GM21447 (cell line): ENCODE results near the gene HMMR.
A peak's percentile ranks its signal among the peaks of the same experiment; 100 is the strongest.

Source experiments
- ATAC-seq: cut with Tn5 transposase; IDR thresholded peaks from one replicate; pipeline ENCODE4 v1.9.1; 2021; ENCODE audit not compliant: unreplicated experiment

HMMR gene

DNA sequence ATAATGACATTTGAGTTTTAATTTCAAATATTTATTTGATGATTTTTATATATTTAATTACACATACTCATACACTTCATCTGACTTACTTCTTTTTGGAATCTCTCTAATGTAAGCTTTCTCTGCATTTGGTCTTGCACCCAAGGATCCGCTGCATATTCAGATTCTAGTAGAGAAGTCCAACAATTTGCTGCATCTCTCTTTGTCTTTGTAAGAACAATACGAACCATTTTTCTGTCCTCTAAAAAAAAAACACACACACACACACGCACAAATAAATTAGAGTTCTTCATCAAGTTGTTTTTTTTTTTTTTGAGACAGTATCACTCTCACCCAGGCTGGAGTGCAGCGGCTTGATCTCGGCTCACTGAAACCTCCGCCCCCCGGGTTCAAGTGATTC is 3.6 kb upstream of the HMMR start:
- ATAC-seq: no peak

DNA sequence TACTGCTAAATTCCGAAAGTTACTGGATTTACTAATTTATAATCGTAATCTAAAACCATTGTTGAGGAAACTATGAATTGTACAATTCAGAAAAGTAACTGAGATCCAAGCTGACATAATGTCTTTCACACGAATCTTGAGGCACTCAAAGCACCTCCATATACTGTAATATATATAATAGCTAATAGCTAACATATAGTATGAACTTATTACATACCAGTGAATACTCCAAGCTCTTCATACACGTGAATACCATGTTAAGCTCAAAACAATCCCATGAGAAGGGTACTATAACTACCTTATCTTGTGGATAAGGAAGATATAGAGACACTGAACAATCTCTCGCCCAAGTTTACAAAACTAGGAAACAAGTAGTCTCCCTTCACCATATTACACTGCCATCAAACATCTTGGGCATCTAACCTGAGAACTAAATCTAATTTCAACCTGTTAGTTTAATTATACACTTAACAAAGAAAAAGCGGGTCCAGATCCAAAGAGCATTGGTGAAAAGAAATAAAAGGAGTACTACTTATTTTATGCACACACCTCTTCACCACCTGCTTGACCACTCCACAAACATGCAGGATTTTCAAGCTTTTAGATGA is 1.6 kb upstream of the HMMR start:
- ATAC-seq: no peak

DNA sequence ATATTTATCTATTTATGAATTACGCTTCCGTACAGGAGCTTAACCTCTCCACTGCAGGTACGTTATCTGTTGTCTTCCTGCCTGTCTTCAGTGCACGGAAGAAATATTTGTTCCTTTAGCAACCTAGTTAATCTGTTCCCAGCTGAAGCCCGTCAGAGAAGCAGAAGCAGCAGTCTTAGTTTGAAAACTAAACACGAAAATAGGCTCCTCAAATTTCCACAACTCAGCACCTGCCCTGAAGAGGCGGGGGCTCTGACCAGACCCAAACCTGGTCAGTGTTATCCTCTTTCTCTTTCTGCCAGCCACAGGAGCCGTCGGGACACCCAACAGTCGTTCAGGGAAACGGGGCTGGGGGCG is 992 bp upstream of the HMMR start:
- peak; percentile 5 for ATAC-seq

DNA sequence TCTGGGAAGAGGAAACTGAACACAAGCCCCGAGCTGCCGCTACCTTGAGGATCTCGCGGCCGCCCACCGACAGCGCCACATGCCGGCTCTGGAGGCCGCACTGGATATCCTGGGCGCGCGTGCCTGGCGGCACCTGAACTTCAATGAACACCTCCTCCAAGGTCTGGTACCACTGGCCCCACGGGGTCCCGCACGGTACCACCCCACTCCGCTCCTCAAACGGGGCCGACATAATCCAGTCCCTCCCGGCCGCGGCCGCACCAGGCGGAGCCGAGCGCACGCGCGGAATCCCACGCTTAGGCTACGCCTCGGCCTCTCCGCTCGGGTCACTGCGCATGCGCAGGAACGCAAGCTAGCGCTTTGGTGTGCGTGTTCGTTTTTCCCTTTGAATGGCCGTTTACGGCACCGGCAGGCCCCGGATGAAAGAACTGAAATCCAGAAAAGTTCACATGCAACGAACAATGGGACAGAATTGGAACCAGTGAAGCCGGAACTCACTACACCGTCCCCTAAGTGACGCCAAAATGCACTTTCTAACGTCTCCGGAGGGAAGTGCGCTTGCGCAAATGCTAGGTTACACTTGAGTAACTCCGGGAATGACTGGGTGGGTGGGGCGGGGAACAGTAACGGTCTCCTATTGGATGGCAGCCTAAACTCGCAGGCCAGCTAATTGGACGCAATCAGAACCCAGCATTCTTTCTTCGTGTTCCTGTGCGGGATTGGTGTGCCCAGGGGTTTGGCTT is 442 bp upstream of the HMMR start, which contains the start of gene NUDCD2:
NUDCD2 (minus strand) TSS at position 284 of the 743 bp plus-strand sequence; CDS start at position 232, 52 bp downstream.
- peak; percentile 79 for ATAC-seq

DNA sequence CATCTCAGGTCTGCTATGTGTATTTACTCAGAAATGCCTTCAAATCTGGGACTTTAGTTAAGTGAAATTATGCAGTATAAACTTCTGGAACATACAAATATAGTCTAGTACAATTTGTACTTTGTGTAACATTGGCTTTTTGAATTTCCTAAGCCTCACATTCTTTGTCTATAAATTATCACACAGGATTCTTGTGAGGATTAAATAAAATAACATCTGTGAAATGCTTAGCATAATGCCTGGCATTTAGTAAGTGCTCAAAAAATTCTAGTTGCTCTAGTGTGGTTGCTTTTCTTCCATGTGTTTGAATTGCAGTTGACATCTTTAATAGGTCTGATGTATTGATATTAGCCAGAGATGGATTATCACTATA is 2.6 kb downstream of the HMMR start:
- no peak for ATAC-seq

DNA sequence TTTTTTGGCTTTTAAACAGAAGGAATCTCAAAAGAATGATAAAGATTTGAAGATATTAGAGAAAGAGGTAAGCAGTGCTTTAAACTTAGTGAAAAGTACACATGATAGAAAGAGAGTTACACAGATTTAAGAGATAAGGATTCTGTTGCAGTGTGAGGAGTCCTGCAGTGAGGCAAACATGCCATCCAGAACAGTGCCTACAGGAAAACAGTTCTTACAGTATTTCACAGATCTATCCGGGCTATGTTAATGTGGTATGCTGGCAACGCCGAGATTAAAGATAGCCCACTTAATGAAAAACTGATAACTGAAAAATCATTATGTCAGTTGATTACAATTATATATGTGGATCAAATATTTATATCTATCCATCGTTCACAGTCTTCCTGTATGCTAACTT is 7.2 kb downstream of the HMMR start:
- no peak for ATAC-seq

DNA sequence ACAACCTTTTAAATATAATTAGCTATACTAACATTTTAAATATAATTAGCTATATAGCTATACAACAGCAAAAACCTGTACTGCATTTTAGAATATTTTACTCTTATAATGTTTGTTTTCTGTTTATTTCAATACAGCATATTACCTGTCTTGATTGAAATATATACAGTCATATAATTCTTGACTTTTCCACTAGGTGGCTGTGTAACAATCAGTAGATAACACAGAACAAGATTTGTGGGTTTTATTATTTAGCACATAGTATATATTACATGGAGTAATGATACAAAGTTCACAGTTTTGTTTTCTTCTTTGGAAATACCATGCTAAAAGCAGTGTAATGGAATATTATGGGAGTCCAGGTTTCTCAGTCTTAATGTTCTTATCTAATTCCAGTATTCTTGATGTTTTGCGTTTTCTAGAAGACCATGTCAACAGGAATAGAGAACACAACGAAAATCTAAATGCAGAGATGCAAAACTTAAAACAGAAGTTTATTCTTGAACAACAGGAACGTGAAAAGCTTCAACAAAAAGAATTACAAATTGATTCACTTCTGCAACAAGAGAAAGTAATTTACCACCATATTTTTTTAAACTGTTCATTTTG is 13.3 kb downstream of the HMMR start:
- ATAC-seq: no peak

DNA sequence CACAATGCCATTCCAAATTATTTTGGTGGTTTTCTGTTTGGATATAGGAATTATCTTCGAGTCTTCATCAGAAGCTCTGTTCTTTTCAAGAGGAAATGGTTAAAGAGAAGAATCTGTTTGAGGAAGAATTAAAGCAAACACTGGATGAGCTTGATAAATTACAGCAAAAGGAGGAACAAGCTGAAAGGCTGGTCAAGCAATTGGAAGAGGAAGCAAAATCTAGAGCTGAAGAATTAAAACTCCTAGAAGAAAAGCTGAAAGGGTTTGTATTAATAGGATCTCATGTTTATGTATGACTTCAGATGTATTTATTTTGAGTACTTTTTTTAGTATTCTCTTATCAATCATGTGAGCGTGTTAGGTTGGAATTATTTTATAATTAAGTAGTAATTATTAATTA is 15.0 kb downstream of the HMMR start:
- no peak for ATAC-seq

DNA sequence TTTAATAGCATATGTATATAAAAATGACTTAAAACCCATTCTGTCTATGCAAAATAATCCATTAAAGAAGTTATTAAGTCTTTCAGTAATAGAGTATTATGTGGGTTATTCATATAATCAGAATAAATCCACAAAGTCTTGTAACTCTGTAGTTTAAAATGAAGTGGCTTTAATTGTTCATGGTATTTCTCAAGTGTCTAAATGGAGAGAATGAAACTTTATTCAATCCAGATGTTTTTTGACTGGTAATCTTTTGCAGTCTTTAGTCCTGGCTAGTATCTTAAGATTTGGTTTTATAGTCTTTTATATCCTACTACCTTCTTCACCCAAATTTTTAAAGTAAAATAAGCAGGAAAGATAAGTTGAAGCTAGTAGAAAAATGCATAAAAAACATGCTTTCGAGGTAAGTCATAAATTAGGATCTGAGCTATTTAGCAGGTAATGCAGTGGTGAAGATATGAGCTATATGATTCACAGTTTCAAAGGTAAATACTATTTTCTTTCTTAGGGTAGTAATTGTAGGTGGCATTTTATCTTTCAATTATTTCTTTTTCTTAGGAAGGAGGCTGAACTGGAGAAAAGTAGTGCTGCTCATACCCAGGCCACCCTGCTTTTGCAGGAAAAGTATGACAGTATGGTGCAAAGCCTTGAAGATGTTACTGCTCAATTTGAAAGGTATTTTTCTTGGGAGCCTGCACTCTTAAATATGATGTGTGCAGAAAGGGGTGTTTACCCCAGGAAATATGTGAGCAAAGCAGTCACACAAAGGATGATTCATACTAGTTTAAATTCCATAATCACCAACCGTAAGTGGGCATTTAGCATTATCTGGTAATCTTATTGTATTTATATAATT is 17.9 kb downstream of the HMMR start:
- ATAC-seq: no peak

DNA sequence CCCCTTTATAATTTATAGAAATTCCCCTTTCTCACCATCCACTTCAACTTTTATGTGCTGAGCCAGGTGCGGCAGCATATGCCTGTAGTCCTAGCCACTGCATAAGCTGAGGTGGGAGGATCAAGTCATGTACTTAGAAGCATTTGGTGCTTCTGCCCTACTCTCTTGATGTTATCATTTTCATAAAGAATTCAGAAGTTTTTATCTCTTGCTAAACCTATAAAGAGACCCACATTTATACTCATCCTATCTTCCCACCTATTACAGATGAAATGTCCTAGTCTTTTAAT is 18.5 kb downstream of the HMMR start:
- no peak for ATAC-seq

DNA sequence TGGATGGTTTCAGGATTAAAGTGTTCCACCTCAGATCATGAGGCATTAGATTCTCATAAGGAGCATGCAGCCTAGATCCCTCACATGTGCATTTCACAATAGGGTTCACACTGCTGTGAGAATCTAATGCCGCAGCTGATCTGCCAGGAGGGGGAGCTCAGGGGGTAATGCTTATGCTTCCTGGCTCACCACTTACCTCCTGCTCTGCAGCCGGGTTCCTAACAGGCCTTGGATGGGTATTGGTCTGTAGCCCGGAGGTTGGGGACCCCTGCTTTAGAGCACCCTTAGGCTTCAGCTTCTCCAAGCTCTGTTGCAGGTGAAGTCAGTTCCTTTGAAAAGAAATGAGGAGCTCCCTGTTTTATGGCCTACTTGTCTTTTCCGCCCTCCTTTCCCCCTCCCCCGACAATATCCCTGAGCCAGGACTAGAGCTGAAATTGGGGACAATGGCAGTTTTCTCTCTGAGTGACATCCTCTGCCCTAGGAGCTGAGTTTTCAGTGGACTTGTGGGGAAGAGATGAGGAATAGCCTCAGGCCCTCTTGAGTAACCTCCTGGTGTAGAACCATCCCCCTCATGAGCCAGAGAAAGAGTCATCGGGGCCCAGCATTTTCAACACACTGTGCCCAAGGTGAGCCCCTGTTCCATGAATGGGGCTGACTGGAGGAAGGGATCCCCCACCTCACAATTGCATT is 28.8 kb downstream of the HMMR start:
- no peak for ATAC-seq

DNA sequence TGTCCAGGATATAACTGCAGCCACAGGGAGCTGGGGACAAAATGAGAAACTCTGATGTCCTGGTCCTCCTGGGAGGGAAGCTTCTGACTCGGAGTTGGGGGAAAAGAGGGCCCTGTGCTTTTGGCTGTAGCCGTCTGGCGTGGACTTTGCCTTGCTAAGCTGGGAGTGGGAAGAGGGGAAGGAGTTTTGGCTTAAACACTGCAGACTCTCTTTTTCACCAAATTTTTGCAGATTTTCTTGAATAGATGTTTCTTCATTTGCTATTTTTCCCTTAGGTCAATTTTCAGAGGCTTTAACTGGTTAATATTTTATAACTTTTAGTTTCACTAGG is 29.3 kb downstream of the HMMR start:
- no peak for ATAC-seq

DNA sequence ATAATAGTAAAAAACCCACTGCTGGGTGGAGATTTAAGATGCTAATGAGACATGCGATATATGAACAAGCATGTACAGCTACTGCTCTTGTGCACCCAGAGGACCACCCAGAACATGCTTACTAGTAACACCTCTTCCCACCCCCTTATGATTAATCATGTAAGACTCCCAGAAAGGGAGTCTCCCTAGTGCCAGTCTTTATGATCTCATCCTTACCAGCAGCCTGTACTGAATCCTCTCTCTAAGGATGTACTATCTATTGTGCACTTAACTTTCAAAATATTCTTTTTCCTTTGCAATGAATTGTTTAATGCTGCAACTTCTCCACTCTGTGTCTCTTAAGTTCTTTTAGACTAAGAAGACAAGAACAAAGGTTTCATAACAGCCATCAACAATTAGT is 35.9 kb downstream of the HMMR start:
- no peak for ATAC-seq

DNA sequence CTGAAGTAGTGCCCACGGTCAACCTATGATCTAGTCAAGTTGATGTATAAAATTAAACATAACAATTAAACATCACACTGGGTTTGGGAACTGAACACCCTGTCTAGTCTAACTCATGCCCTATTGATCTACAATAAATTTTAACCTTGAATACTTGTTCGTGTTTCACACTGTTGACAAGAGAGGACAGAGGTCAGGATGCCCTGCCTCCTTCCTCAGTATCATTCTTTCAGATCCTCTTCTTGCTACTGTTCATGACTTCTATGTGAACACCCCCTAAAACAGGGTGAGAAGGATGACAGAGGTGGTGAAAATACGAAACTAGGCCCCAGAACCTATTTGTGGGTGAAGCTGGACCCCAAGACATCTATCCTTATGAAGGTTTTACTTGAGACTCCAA is 36.9 kb downstream of the HMMR start:
- no peak for ATAC-seq

DNA sequence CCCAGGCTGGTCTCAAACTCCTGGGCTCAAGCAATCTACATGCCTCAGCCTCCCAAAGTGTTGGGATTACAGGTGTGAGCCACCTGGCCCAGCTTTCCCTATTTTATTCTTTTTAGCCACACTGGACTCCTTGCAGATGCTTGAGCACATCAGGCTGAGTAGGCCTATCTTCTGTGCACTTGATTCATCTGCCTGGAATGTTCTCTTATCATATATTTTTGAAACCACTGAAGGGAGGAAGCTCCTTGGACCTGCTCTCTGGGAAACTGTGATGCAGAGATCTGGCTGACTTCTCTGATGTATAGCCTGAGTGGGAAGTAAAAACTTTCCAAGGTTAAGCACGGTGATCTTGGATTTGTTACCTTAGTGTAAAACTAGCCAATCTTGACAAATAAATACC is 38.5 kb downstream of the HMMR start:
- ATAC-seq: no peak

DNA sequence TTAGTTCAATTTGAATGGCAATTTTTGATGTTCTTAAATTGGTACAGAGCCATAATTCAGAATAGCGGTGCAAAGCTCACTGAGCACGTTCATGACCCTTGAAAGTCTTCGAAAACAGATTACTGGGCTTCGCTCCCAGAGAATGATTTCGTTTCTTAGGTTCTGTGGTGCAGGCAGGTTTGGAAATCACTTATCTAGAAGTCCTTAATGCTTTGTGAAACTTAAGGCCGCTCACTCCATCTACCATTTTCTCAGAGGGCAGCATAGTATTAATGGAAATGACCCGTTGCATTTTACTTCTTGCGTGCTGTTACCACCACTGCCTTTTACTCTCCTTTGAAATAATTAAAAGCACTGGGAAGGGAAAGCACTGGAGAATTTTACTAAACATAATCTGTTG is 42.1 kb downstream of the HMMR start:
- ATAC-seq: no peak

DNA sequence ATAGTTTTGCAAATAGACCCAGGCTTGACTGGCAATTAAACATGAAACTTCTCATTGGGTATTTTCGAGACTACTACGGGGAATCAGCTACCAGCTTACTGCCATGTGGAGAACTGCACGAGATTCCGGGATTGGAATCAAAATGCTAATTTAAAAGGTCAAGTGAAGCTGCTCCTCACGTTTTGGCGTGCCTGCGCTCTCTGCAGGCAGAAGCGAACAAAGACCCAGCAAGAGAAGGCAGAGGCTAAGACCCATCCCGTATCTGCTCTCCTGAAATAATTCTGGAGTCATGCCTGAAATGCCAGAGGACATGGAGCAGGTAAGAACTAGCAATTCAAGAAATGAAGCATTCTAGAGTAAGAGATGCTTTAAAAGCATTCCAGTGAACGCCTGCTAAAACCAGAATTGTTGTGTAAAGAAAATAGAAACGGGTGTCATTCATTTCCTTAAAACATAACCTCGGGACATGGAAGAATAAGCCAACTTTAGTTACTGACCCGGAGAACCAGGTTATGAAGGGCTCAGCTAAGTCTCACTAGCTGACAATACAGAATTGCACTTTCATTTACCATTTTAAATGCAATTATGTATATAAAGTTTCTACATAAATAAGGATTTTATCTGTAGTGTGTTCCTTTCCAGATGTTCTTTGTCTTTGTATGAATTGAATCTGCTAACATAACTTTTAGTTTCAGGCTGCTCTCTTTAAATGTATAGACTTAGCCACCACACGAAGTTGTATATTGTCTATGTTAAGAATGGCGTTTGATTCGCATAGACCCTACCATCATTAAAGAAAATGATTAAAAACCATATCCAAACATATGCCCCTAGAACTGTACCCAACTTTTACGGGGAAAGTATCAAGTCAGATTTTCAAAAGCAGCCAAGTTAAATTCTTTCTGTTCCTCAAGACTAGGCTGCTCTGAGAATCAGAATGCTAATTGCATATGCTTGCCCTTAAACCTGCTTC is 43.0 kb downstream of the HMMR start:
- ATAC-seq: peak; percentile 13

DNA sequence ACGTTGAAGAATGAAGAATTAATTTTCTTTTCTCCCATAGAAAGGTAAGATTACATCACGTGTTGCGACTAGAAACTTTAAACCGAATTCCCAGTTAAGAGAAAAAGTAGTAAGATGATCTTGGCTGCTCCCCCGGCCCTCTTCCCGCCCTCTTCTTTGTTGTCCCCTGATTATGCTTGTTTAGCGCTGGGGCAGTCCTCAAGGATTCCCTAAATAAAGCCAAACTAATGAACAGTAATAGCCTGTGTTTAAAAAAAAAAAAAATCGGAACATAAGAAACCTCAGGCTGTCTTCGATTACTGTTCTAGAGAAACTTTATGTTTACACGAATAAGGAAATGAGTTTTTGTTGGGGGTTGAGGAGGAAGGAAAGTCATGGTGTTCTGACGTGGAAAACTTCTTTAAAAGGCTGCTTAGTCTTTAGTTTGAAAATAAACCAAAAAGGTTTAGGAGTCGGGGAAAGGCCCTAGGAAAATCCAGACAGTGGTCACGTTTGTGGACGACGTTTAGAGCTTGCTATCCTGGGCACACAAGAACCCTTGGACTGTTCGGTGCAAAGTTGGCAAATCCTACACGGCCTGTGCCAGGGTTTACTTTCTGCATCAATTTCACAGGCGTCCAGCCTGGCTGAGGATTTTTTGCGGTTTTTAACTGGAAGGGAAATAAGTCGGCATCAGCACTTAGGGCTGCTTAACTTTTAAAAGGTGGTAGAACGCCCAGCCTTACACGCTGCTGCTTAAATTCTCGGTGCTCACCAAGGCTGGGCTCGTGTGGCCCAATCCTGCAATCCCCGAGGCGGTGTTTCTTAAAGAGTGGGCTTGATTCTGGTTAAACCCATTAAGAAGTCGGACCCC is 43.9 kb downstream of the HMMR start:
- no peak for ATAC-seq

DNA sequence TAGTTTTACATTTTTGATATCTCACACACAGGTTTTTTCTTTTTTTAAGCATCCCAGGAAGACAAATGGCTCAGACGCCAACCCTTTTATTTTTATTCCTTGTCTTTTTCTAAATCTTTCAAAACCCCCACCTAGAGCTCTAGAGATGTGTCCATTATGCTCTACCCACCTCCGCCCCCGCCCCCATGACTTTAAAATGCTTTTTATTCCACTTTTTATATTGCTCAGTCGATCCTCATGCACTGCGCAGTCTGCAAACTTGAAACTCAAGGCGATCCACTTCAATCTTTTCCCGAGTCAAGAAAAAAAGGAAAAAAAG is 44.6 kb downstream of the HMMR start:
- no peak for ATAC-seq
